Neuronal stem cell (in vitro differentiated cells): ENCODE results near the gene CHCHD3.

Source experiments
- DNase-seq: peaks from one replicate; pipeline ENCODE4 v3.0.0-alpha.2; 2013; ENCODE audit warnings: low spot score
- H2AFZ ChIP-seq: one replicate; pipeline ENCODE4 v1.6.1; 2013; ENCODE audit warnings: mild to moderate bottlenecking, low read length, inconsistent platforms
- H2AK5ac ChIP-seq: 2 replicates; pipeline ENCODE4 v1.6.1; 2013; ENCODE audit warnings: low read depth, mild to moderate bottlenecking, inconsistent platforms, low read length, moderate library complexity, mixed read lengths
- H2BK120ac ChIP-seq: 2 replicates; pipeline ENCODE4 v1.6.1; 2013; ENCODE audit warnings: low read depth, mild to moderate bottlenecking, inconsistent platforms, low read length, moderate library complexity, mixed read lengths
- H2BK12ac ChIP-seq: one replicate; pipeline ENCODE4 v1.6.1; 2013; ENCODE audit warnings: low read length, inconsistent platforms
- H2BK15ac ChIP-seq: 2 replicates; pipeline ENCODE4 v1.6.1; 2013; ENCODE audit warnings: mild to moderate bottlenecking, low read length, inconsistent platforms, mixed read lengths
- H2BK5ac ChIP-seq: one replicate; pipeline ENCODE4 v1.6.1; 2013; ENCODE audit warnings: inconsistent platforms, mild to moderate bottlenecking, low read length, moderate library complexity
- H3K14ac ChIP-seq: one replicate; pipeline ENCODE4 v1.6.1; 2013; ENCODE audit warnings: low read length, inconsistent platforms
- H3K18ac ChIP-seq: 2 replicates; pipeline ENCODE4 v1.6.1; 2013; ENCODE audit warnings: low read length, inconsistent platforms
- H3K23ac ChIP-seq: 2 replicates; pipeline ENCODE4 v1.6.1; 2013; ENCODE audit warnings: low read depth, mild to moderate bottlenecking, mixed read lengths, low read length, inconsistent platforms; ENCODE audit not compliant: poor library complexity
- H3K27ac ChIP-seq: replicated peaks from 3 replicates; pipeline ENCODE4 v1.5.1; 2013; ENCODE audit warnings: low read length, inconsistent platforms
- H3K27me3 ChIP-seq, 3 experiments: 2 replicates each; pipeline ENCODE4 v1.6.1; 2013; ENCODE audit warnings: low read length in 3 of 3, mild to moderate bottlenecking in 2 of 3, inconsistent platforms in 1 of 3, low read depth in 1 of 3, mixed read lengths in 1 of 3, moderate library complexity in 1 of 3; ENCODE audit not compliant: control insufficient read depth in 3 of 3, insufficient read depth in 3 of 3
- H3K36me3 ChIP-seq, 2 donors: replicated peaks in 1 of 2; 2 replicates each; pipeline ENCODE4 v1.6.1; 2013; ENCODE audit warnings: low read length in 2 of 2; ENCODE audit not compliant: control insufficient read depth in 2 of 2, insufficient read depth in 2 of 2
- H3K4ac ChIP-seq: 2 replicates; pipeline ENCODE4 v1.6.1; 2013; ENCODE audit warnings: inconsistent platforms, mild to moderate bottlenecking, low read length, moderate library complexity
- H3K4me1 ChIP-seq, 2 donors: 1 replicate in 1 of 2; 2 replicates in 1 of 2; pipeline ENCODE4 v1.6.1; 2013; ENCODE audit warnings: low read length in 2 of 2, low read depth in 1 of 2; ENCODE audit not compliant: control insufficient read depth in 2 of 2, insufficient read depth in 1 of 2
- H3K4me2 ChIP-seq: one replicate; pipeline ENCODE4 v1.6.1; 2013; ENCODE audit warnings: mild to moderate bottlenecking, low read length, inconsistent platforms; ENCODE audit not compliant: insufficient read depth, poor library complexity, severe bottlenecking
- H3K4me3 ChIP-seq, 2 donors: 2 replicates each; pipeline ENCODE4 v1.5.1; 2013; ENCODE audit warnings: low read length in 2 of 2, mild to moderate bottlenecking in 2 of 2, inconsistent platforms in 1 of 2, moderate library complexity in 1 of 2
- H3K79me1 ChIP-seq: one replicate; pipeline ENCODE4 v1.6.1; 2013; ENCODE audit warnings: low read depth, mild to moderate bottlenecking, inconsistent platforms, low read length, moderate library complexity
- H3K9ac ChIP-seq: one replicate; pipeline ENCODE4 v1.6.1; 2013; ENCODE audit warnings: mild to moderate bottlenecking, low read depth, low read length, inconsistent platforms; ENCODE audit not compliant: poor library complexity
- H3K9me3 ChIP-seq, 2 donors: replicated peaks in 1 of 2; 2 replicates each; pipeline versions ENCODE3 to v1.6.1; 2013; ENCODE audit warnings: low read length in 2 of 2, mild to moderate bottlenecking in 2 of 2, inconsistent platforms in 1 of 2, low read depth in 1 of 2, mixed read lengths in 1 of 2, moderate library complexity in 1 of 2; ENCODE audit not compliant: control insufficient read depth in 2 of 2, insufficient read depth in 1 of 2
- H4K8ac ChIP-seq: one replicate; pipeline ENCODE4 v1.6.1; 2013; ENCODE audit warnings: low read depth, mild to moderate bottlenecking, inconsistent platforms, low read length, moderate library complexity
- H4K91ac ChIP-seq: one replicate; pipeline ENCODE4 v1.6.1; 2013; ENCODE audit warnings: low read length, low read depth, mild to moderate bottlenecking, inconsistent platforms; ENCODE audit not compliant: poor library complexity
- WGBS, 2 donors: extraction: QIAGEN DNeasy Blood & Tissue Kit; methylation state at CpG; one replicate each; pipeline ENCODE4 v1.1.7; 2013; ENCODE audit warnings: missing lambda C conversion rate in 2 of 2, mixed read lengths in 1 of 2; ENCODE audit not compliant: insufficient read length in 2 of 2, insufficient replicate concordance in 1 of 2; ENCODE audit errors: extremely low coverage in 2 of 2; 5-methylcytosine and 5-hydroxymethylcytosine counted together

The CHCHD3 gene

GRCh38 chr7:132997505-132997904 is 84.4 kb downstream of the CHCHD3 start:
- DNase-seq: no peak
- no peak overlapping the region for H4K8ac ChIP-seq
- H3K79me1 ChIP-seq: no peaks in the 10 kb centered on the region
- H3K36me3 ChIP-seq: no peaks in the 10 kb centered on the region
- no peak overlapping the region for H2AFZ ChIP-seq
- no peak overlapping the region for H3K18ac ChIP-seq
- H3K4me2 ChIP-seq: no peak overlapping the region
- H4K91ac ChIP-seq: no peak overlapping the region
- no peak overlapping the region for H2BK5ac ChIP-seq
- H3K9ac ChIP-seq: no peak overlapping the region
- H3K9me3 ChIP-seq: no peaks in the 10 kb centered on the region
- H3K14ac ChIP-seq: no peak overlapping the region
- no peak overlapping the region for H2BK15ac ChIP-seq
- H2AK5ac ChIP-seq: no peak overlapping the region
- H3K4me3 ChIP-seq: no peak overlapping the region
- H2BK120ac ChIP-seq: no peak overlapping the region
- no peak overlapping the region for H2BK12ac ChIP-seq
- no peak overlapping the region for H3K23ac ChIP-seq
- no peak overlapping the region for H3K27ac ChIP-seq
- WGBS, 2 donors: no CpG with 5 or more reads among the region's 1 CpG
- H3K4ac ChIP-seq: no peak overlapping the region
- no peaks in the 10 kb centered on the region for H3K27me3 ChIP-seq
- peaks cover 0 to 14% of the 10 kb centered on the region in 2 donors for H3K4me1 ChIP-seq

- Histone ChIP-seq H3K27ac (no peak overlapping the region), H2BK5ac (no peak overlapping the region), H2BK120ac (no peak overlapping the region), H3K79me1 (no peaks in the 10 kb centered on the region), H3K4ac (no peak overlapping the region), H3K4me2 (no peak overlapping the region), H3K36me3 (no peaks in the 10 kb centered on the region), H4K8ac (no peak overlapping the region), H3K18ac (no peak overlapping the region), H3K14ac (no peak overlapping the region), H3K23ac (no peak overlapping the region), H2BK12ac (no peak overlapping the region), H3K4me3 (no peak overlapping the region), H3K9ac (no peak overlapping the region), H4K91ac (no peak overlapping the region), H3K4me1 (peaks cover 0 to 18% of the 10 kb centered on the region in 2 donors), H3K9me3 (no peaks in the 10 kb centered on the region), H3K27me3 (no peaks in the 10 kb centered on the region), H2AFZ (no peak overlapping the region), H2AK5ac (no peak overlapping the region), H2BK15ac (no peak overlapping the region)
- DNase-seq: no peak
- WGBS, 2 donors: no CpG with 5 or more reads among the region's 17 CpGs
Measured at GRCh38 chr7:132996581-132997242, 85.2 kb downstream of the CHCHD3 start.

- no peak overlapping the region for H3K23ac ChIP-seq
- no peak overlapping the region for H2BK120ac ChIP-seq
- no peak overlapping the region for H2BK15ac ChIP-seq
- no CpG with 5 or more reads among the region's 5 CpGs for WGBS, 2 donors
- no peaks in the 10 kb centered on the region for H3K36me3 ChIP-seq
- no peak overlapping the region for H2AK5ac ChIP-seq
- no peak overlapping the region for H3K4me2 ChIP-seq
- no peak overlapping the region for H4K91ac ChIP-seq
- H3K4me1 ChIP-seq: peaks cover 0 to 17% of the 10 kb centered on the region in 2 donors
- no peak overlapping the region for H3K4ac ChIP-seq
- H3K14ac ChIP-seq: no peak overlapping the region
- no peak overlapping the region for H3K27ac ChIP-seq
- no peak overlapping the region for H2BK5ac ChIP-seq
- H2AFZ ChIP-seq: no peak overlapping the region
- no peak overlapping the region for H3K9ac ChIP-seq
- H3K4me3 ChIP-seq: no peak overlapping the region
- no peaks in the 10 kb centered on the region for H3K9me3 ChIP-seq
- H3K79me1 ChIP-seq: peaks cover 2% of the 10 kb centered on the region
- DNase-seq: no peak
- H3K27me3 ChIP-seq: no peaks in the 10 kb centered on the region
- H3K18ac ChIP-seq: no peak overlapping the region
- H2BK12ac ChIP-seq: no peak overlapping the region
- no peak overlapping the region for H4K8ac ChIP-seq
Measured at GRCh38 chr7:132993377-132994013, 88.4 kb downstream of the CHCHD3 start.

- Histone ChIP-seq H3K23ac (no peak overlapping the region), H2BK12ac (no peak overlapping the region), H2AFZ (no peak overlapping the region), H3K9ac (no peak overlapping the region), H3K27me3 (no peaks in the 10 kb centered on the region), H3K14ac (no peak overlapping the region), H3K9me3 (peaks cover 0 to 7% of the 10 kb centered on the region in 2 donors), H2BK120ac (no peak overlapping the region), H2BK5ac (no peak overlapping the region), H2BK15ac (no peak overlapping the region), H3K18ac (no peak overlapping the region), H3K36me3 (no peaks in the 10 kb centered on the region), H4K91ac (no peak overlapping the region), H3K27ac (no peak overlapping the region), H3K79me1 (peaks cover 2% of the 10 kb centered on the region), H2AK5ac (no peak overlapping the region), H4K8ac (no peak overlapping the region), H3K4ac (no peak overlapping the region), H3K4me3 (no peak overlapping the region), H3K4me2 (no peak overlapping the region), H3K4me1 (peaks cover 0 to 16% of the 10 kb centered on the region in 2 donors)
- no CpG with 5 or more reads among the region's 9 CpGs for WGBS, 2 donors
- DNase-seq: no peak
Measured at GRCh38 chr7:132991615-132992587, 90.0 kb downstream of the CHCHD3 start.
